Keratinocyte (primary cell): ENCODE measurements around the gene CTRB2.

ENCODE experiments used
- CTCF ChIP-seq, 3 experiments: IDR thresholded peaks in 1 of 3; conservative IDR thresholded peaks in 1 of 3; optimal IDR thresholded peaks in 1 of 3; 2 replicates in 2 of 3; 3 replicates in 1 of 3; pipeline versions ENCODE3 to v1.5.1; 2011; ENCODE audit warnings: low read length in 3 of 3, mild to moderate bottlenecking in 3 of 3, moderate library complexity in 2 of 3, control low read depth in 1 of 3, inconsistent platforms in 1 of 3; ENCODE audit not compliant: insufficient read depth in 2 of 3; ENCODE audit errors: extremely low read depth in 1 of 3
- EZH2 ChIP-seq: IDR thresholded peaks from one replicate; pipeline ENCODE4 v1.6.1; 2012; ENCODE audit warnings: inconsistent platforms, mild to moderate bottlenecking, low read length, moderate library complexity

- TF ChIP-seq CTCF (optimal IDR thresholded peaks at IDR 0.05 in 1 of 3, IDR thresholded peaks at IDR 0.05 in 1 of 3, conservative IDR thresholded peaks at IDR 0.05 in 1 of 3; ENCODE audit: extremely low read depth in 1 of 3, insufficient read depth in 2 of 3, low read length in 3 of 3) (no peak), EZH2 (no peak)
Observed at GRCh38 chr16:75206749-75207451, at the start of gene CTRB2.
